ENCODE data around the gene SLC2A9. TPM values are rescaled to one million over a fixed set of nuclear protein-coding genes. Genes with fewer than 3 reads are reported as not detected.

SLC2A9 gene
- total RNA-seq, 1 donor from 2014 or later: 19.0 TPM

DNA sequence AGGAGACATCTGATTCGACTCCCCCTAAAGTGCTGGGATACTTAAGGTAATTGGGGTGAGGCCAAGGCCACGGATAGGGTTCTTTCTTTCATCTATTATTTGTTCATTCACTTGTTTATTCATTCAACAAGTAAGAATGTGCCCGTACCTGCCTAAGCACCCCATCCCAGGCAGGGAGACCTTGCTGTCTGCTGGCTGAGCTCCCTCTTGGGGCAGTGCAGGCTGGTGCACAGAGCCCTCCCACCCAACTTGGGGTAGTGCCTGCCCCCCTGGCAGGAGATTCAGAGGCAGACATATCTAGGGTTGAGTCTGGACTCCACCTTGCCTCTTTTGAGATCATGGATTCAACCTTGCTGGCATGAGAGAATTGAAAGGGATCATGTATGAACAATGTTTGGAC lies 144.2 kb downstream of the SLC2A9 start:
- H3K27me3 ChIP-seq: no peaks in the 10 kb centered on the region
- H3K9me3 ChIP-seq: no peaks in the 10 kb centered on the region
- intact Hi-C loops (cut with DNase I): no loop called here
- peaks cover 4% of the 10 kb centered on the region for H3K4me1 ChIP-seq
- H3K36me3 ChIP-seq: no peaks in the 10 kb centered on the region
- ATAC-seq: no peak
- DNase-seq: no peak
- TF ChIP-seq, protein P1, sequence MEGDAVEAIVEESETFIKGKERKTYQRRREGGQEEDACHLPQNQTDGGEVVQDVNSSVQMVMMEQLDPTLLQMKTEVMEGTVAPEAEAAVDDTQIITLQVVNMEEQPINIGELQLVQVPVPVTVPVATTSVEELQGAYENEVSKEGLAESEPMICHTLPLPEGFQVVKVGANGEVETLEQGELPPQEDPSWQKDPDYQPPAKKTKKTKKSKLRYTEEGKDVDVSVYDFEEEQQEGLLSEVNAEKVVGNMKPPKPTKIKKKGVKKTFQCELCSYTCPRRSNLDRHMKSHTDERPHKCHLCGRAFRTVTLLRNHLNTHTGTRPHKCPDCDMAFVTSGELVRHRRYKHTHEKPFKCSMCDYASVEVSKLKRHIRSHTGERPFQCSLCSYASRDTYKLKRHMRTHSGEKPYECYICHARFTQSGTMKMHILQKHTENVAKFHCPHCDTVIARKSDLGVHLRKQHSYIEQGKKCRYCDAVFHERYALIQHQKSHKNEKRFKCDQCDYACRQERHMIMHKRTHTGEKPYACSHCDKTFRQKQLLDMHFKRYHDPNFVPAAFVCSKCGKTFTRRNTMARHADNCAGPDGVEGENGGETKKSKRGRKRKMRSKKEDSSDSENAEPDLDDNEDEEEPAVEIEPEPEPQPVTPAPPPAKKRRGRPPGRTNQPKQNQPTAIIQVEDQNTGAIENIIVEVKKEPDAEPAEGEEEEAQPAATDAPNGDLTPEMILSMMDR (IDR thresholded peaks at IDR 0.05): no peak
- H3K4me3 ChIP-seq: no peak overlapping the region
- H3K27ac ChIP-seq: no peak overlapping the region

GRCh38 chr4:9875516-9875915 lies 145.8 kb downstream of the SLC2A9 start:
- intact Hi-C loops (cut with DNase I): no loop called here

DNA sequence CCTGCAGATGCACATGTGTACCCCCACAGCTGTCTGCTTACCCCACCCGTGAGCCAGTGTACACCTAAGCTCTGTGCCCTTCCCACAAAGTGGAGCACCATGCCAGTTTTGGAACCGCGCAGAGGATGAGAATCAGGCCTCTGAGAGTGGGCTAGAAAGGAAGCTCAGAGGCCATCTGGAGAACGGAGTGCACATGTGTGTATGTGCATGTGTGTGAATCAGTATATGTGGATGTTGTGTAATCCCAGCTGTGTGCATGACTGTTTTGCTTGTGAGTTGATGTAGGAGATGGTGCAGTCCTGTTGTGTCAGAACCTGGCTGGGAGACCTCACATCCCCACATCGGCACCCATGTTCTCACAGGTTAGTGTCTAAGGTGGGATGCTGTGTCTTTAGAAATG lies 146.9 kb downstream of the SLC2A9 start:
- TF ChIP-seq, protein P1 (IDR thresholded peaks at IDR 0.05): no peak
- H3K4me1 ChIP-seq: no peaks in the 10 kb centered on the region
- no peak for ATAC-seq
- H3K36me3 ChIP-seq: no peaks in the 10 kb centered on the region
- intact Hi-C loops (cut with DNase I): no loop called here
- H3K27ac ChIP-seq: no peak overlapping the region
- H3K27me3 ChIP-seq: no peaks in the 10 kb centered on the region
- no peak overlapping the region for H3K4me3 ChIP-seq
- no peak for DNase-seq
- H3K9me3 ChIP-seq: no peaks in the 10 kb centered on the region

More at GRCh38 chr4:9875516-9875915, 145.8 kb downstream of the SLC2A9 start:
- ATAC-seq: peak; percentile 85
- DNase-seq: no peak
- Histone ChIP-seq H3K4me1 (peaks cover 4% of the 10 kb centered on the region), H3K9me3 (no peaks in the 10 kb centered on the region), H3K27ac (no peak overlapping the region), H3K27me3 (no peaks in the 10 kb centered on the region), H3K36me3 (no peaks in the 10 kb centered on the region), H3K4me3 (no peak overlapping the region)
- TF ChIP-seq, protein P1 (IDR thresholded peaks at IDR 0.05): no peak

GRCh38 chr4:9870165-9870790 lies 151.0 kb downstream of the SLC2A9 start:
- H3K4me3 ChIP-seq: no peak overlapping the region
- DNase-seq (no peak), ATAC-seq (peak; percentile 8)
- TF ChIP-seq, protein P1 (IDR thresholded peaks at IDR 0.05): no peak
- intact Hi-C loops (cut with DNase I): no loop called here
- H3K9me3 ChIP-seq: no peaks in the 10 kb centered on the region
- no peaks in the 10 kb centered on the region for H3K27me3 ChIP-seq
- H3K36me3 ChIP-seq: no peaks in the 10 kb centered on the region
- H3K4me1 ChIP-seq: no peaks in the 10 kb centered on the region
- H3K27ac ChIP-seq: no peak overlapping the region

DNA sequence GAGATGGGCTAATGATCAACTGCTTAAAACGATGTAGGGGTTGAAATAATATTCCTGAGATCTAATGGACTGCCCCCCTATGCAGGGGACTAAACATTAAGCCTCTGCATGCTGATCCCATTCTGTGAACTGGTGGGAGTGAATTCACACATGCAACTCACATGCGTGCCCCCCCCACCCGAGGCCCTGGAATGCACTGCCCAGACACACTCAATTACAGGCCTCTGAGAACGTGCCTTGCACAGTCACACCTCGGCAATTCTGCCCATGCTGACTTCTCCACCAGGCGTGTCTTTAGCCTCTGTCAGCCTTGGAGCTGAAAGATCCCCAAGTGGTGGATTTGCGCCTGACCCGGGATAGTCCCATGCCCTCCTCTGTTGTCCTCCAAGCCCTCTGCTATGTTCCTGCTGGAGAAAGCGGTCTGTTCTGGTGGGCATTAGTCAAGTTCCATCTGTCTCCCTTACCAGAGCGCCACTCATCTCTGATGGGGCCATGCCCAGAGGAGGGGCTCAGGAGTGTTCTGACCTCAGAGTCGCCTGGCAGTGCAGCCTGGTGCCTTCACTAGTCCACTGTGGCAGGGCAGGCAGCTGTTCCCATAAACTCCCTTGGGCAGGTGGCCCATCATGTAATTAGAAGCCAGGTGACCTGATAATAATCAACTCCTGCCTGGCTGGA lies 153.4 kb downstream of the SLC2A9 start:
- ATAC-seq: no peak
- Histone ChIP-seq H3K36me3 (no peaks in the 10 kb centered on the region), H3K27ac (no peak overlapping the region), H3K4me3 (no peak overlapping the region), H3K4me1 (no peaks in the 10 kb centered on the region), H3K9me3 (no peaks in the 10 kb centered on the region), H3K27me3 (no peaks in the 10 kb centered on the region)
- intact Hi-C loops (cut with DNase I): no loop called here
- TF ChIP-seq, protein P1 (IDR thresholded peaks at IDR 0.05): no peak
- DNase-seq: no peak

Data from upper lobe of right lung (tissue), 1 donor.